HEK293 (cell line): Measurements from ENCODE around the gene NOS1AP.

Experiments used
- CTCF ChIA-PET: fragments of 350-600 bp; formaldehyde crosslinking; extraction: SDS; loops from one replicate; lab custom pipeline; 2021; ENCODE audit warnings: antibody characterized with exemption; lab: Yijun Ruan, JAX
- POLR2A ChIA-PET: fragments of 300-600 bp; formaldehyde crosslinking; extraction: SDS; loops from one replicate; lab custom pipeline; 2020; ENCODE audit warnings: antibody characterized with exemption, inconsistent platforms; lab: Yijun Ruan, JAX
- H3K27ac ChIP-seq: fragments of 200-500 bp; sonication (Bioruptor generic); 2 replicates; pipeline ENCODE4 v1.5.1; 2014; ENCODE audit warnings: low read depth, low read length, control low read depth, inconsistent platforms; ENCODE audit errors: extremely low read depth
- H3K36me3 ChIP-seq, 2 experiments: fragments of 200-500 bp in 1 of 2; sonication (Bioruptor generic) in 1 of 2; 1 replicate in 1 of 2; 2 replicates in 1 of 2; pipeline ENCODE4 v1.5.1; 2014 to 2017; ENCODE audit warnings: inconsistent platforms in 2 of 2, low read length in 2 of 2; ENCODE audit not compliant: control insufficient read depth in 2 of 2, insufficient read depth in 1 of 2
- H3K4me1 ChIP-seq: fragments of 200-500 bp; sonication (Bioruptor generic); 2 replicates; pipeline ENCODE4 v1.5.1; 2014; ENCODE audit warnings: mild to moderate bottlenecking, low read length, inconsistent platforms; ENCODE audit not compliant: control insufficient read depth, insufficient read depth
- H3K4me3 ChIP-seq: 2 replicates; pipeline ENCODE4 v1.5.1; 2011; ENCODE audit warnings: low read depth, mild to moderate bottlenecking, control low read depth, low read length, moderate library complexity
- H3K9me3 ChIP-seq: fragments of 200-500 bp; sonication (Bioruptor generic); 2 replicates; pipeline ENCODE4 v1.5.1; 2014; ENCODE audit warnings: low read depth, low read length, inconsistent platforms; ENCODE audit not compliant: control insufficient read depth, insufficient read depth
- FEZF1 ChIP-seq: fragments of 450-650 bp; formaldehyde crosslinking; IDR thresholded peaks from 2 replicates; pipeline ENCODE4 v1.5.1; 2016; ENCODE audit warnings: missing biosample characterization, missing genetic modification characterization
- GFI1B ChIP-seq: fragments of 450-650 bp; formaldehyde crosslinking; IDR thresholded peaks from 2 replicates; pipeline ENCODE4 v1.5.1; 2016; ENCODE audit warnings: missing biosample characterization, missing genetic modification characterization
- KLF16 ChIP-seq: fragments of 450-650 bp; formaldehyde crosslinking; IDR thresholded peaks from 2 replicates; pipeline ENCODE4 v1.5.1; 2017; ENCODE audit warnings: missing biosample characterization, missing genetic modification characterization
- KLF8 ChIP-seq: fragments of 450-650 bp; formaldehyde crosslinking; IDR thresholded peaks from 2 replicates; pipeline ENCODE4 v1.5.1; 2016; ENCODE audit warnings: missing biosample characterization, missing genetic modification characterization
- KLF9 ChIP-seq: fragments of 450-650 bp; formaldehyde crosslinking; IDR thresholded peaks from 2 replicates; pipeline ENCODE4 v1.5.1; 2016; ENCODE audit warnings: missing biosample characterization, missing genetic modification characterization, low read depth
- OSR2 ChIP-seq: fragments of 450-650 bp; formaldehyde crosslinking; IDR thresholded peaks from 2 replicates; pipeline ENCODE4 v1.5.1; 2016; ENCODE audit warnings: missing biosample characterization, missing genetic modification characterization
- PRDM1 ChIP-seq: fragments of 450-650 bp; formaldehyde crosslinking; IDR thresholded peaks from 2 replicates; pipeline ENCODE4; 2016; ENCODE audit warnings: missing biosample characterization, missing genetic modification characterization
- PRDM6 ChIP-seq: fragments of 450-650 bp; formaldehyde crosslinking; IDR thresholded peaks from 2 replicates; pipeline ENCODE4 v1.5.1; 2017; ENCODE audit warnings: missing biosample characterization, missing genetic modification characterization
- REST ChIP-seq: fragments of 450-650 bp; formaldehyde crosslinking; IDR thresholded peaks from 2 replicates; pipeline ENCODE4 v1.5.1; 2016; ENCODE audit warnings: missing biosample characterization, missing genetic modification characterization
- SP3 ChIP-seq: fragments of 450-650 bp; formaldehyde crosslinking; IDR thresholded peaks from 2 replicates; pipeline ENCODE4 v1.5.1; 2016; ENCODE audit warnings: missing biosample characterization, missing genetic modification characterization
- SP7 ChIP-seq: fragments of 450-650 bp; formaldehyde crosslinking; IDR thresholded peaks from 2 replicates; pipeline ENCODE4 v1.5.1; 2016; ENCODE audit warnings: missing biosample characterization, missing genetic modification characterization
- YY1 ChIP-seq: fragments of 450-650 bp; formaldehyde crosslinking; IDR thresholded peaks from 2 replicates; pipeline ENCODE4 v1.5.1; 2018; ENCODE audit warnings: missing biosample characterization, missing genetic modification characterization
- ZBTB10 ChIP-seq: fragments of 450-650 bp; formaldehyde crosslinking; IDR thresholded peaks from 2 replicates; pipeline ENCODE4 v1.5.1; 2016; ENCODE audit warnings: missing biosample characterization, missing genetic modification characterization
- ZBTB44 ChIP-seq: fragments of 450-650 bp; IDR thresholded peaks from 2 replicates; pipeline ENCODE4 v1.5.1; 2018; ENCODE audit warnings: missing biosample characterization, mild to moderate bottlenecking, missing genetic modification characterization
- ZBTB48 ChIP-seq: fragments of 450-650 bp; formaldehyde crosslinking; IDR thresholded peaks from 2 replicates; pipeline ENCODE4 v1.5.1; 2016; ENCODE audit warnings: missing biosample characterization, missing genetic modification characterization
- ZBTB8A ChIP-seq: fragments of 450-650 bp; formaldehyde crosslinking; IDR thresholded peaks from 2 replicates; pipeline ENCODE4 v1.5.1; 2016; ENCODE audit warnings: missing biosample characterization, missing genetic modification characterization
- ZNF112 ChIP-seq: fragments of 450-650 bp; formaldehyde crosslinking; IDR thresholded peaks from 2 replicates; pipeline ENCODE4 v1.5.0; 2017; ENCODE audit warnings: missing biosample characterization, missing genetic modification characterization
- ZNF133 ChIP-seq: fragments of 450-650 bp; formaldehyde crosslinking; IDR thresholded peaks from 2 replicates; pipeline ENCODE4 v1.5.1; 2016; ENCODE audit warnings: missing biosample characterization, missing genetic modification characterization
- ZNF16 ChIP-seq: fragments of 450-650 bp; formaldehyde crosslinking; IDR thresholded peaks from 2 replicates; pipeline ENCODE4 v1.5.1; 2016; ENCODE audit warnings: low read depth, missing biosample characterization, missing genetic modification characterization
- ZNF174 ChIP-seq: fragments of 450-650 bp; formaldehyde crosslinking; IDR thresholded peaks from 2 replicates; pipeline ENCODE4 v1.5.0; 2017; ENCODE audit warnings: missing biosample characterization, mild to moderate bottlenecking, missing genetic modification characterization
- ZNF175 ChIP-seq: fragments of 450-650 bp; formaldehyde crosslinking; IDR thresholded peaks from 2 replicates; pipeline ENCODE4 v1.5.1; 2016; ENCODE audit warnings: missing biosample characterization, missing genetic modification characterization
- ZNF184 ChIP-seq: fragments of 450-650 bp; IDR thresholded peaks from 2 replicates; pipeline ENCODE4 v1.5.1; 2018; ENCODE audit warnings: missing biosample characterization, mild to moderate bottlenecking, missing genetic modification characterization
- ZNF473 ChIP-seq: fragments of 450-650 bp; formaldehyde crosslinking; IDR thresholded peaks from 2 replicates; pipeline ENCODE4 v1.5.1; 2017; ENCODE audit warnings: missing biosample characterization, missing genetic modification characterization
- ZNF561 ChIP-seq: fragments of 450-650 bp; IDR thresholded peaks from 2 replicates; pipeline ENCODE4 v1.5.1; 2018; ENCODE audit warnings: missing biosample characterization, missing genetic modification characterization, borderline replicate concordance
- ZNF600 ChIP-seq: fragments of 450-650 bp; formaldehyde crosslinking; IDR thresholded peaks from 2 replicates; pipeline ENCODE4 v1.5.1; 2016; ENCODE audit warnings: missing biosample characterization, missing genetic modification characterization
- ZNF629 ChIP-seq: fragments of 450-650 bp; formaldehyde crosslinking; IDR thresholded peaks from 2 replicates; pipeline ENCODE4 v1.5.1; 2017; ENCODE audit warnings: missing biosample characterization, missing genetic modification characterization
- ZNF664 ChIP-seq: fragments of 450-650 bp; formaldehyde crosslinking; IDR thresholded peaks from 2 replicates; pipeline ENCODE4 v1.5.1; 2016; ENCODE audit warnings: missing biosample characterization, missing genetic modification characterization
- ZNF701 ChIP-seq: fragments of 450-650 bp; formaldehyde crosslinking; IDR thresholded peaks from 2 replicates; pipeline ENCODE4 v1.5.1; 2016; ENCODE audit warnings: missing biosample characterization, missing genetic modification characterization
- ZNF830 ChIP-seq: fragments of 450-650 bp; IDR thresholded peaks from 2 replicates; pipeline ENCODE4 v1.5.0; 2018; ENCODE audit warnings: missing biosample characterization, missing genetic modification characterization, low read depth, mild to moderate bottlenecking, moderate library complexity

Gene NOS1AP

GRCh38 chr1:162080472-162081015 is 11.1 kb downstream of the NOS1AP start:
- ChIA-PET CTCF (interaction anchor here (1.2 kb wide), 1 partner anchor 10 kb away, joined by 4 read pairs; no protein-coding TSS in a partner anchor), POLR2A (interaction anchor here (1.1 kb wide), 1 partner anchor 10 kb away, joined by 3 read pairs; no protein-coding TSS in a partner anchor)
- Histone ChIP-seq H3K36me3 (no peaks in the 10 kb centered on the region), H3K9me3 (no peaks in the 10 kb centered on the region), H3K4me3 (no peak overlapping the region), H3K4me1 (peaks cover 14% of the 10 kb centered on the region), H3K27ac (no peak overlapping the region)
- TF ChIP-seq FEZF1 (tag by site-specific recombination) = peak; percentile 21; the same call in 1 of the 2 replicates
- TF ChIP-seq YY1 = no peak
- no peak for TF ChIP-seq ZNF561 (tag by site-specific recombination)
- no peak for TF ChIP-seq REST
- no peak for TF ChIP-seq KLF8 (tag by site-specific recombination)
- TF ChIP-seq ZNF174 (tag by site-specific recombination) = no peak
- TF ChIP-seq ZNF600 (tag by site-specific recombination) = no peak
- TF ChIP-seq ZBTB44 (tag by site-specific recombination) = 0 out of 2 replicates have a peak, but pooled peaks have one; percentile 12
- TF ChIP-seq ZNF184 (tag by site-specific recombination) = no peak
- no peak for TF ChIP-seq GFI1B (tag by site-specific recombination)
- peak; percentile 91 for TF ChIP-seq SP7 (tag by site-specific recombination)
- no peak for TF ChIP-seq ZNF175 (tag by site-specific recombination)
- TF ChIP-seq SP3 (tag by site-specific recombination) = no peak
- no peak for TF ChIP-seq KLF16
- TF ChIP-seq ZNF112 = no peak
- TF ChIP-seq PRDM6 (tag by site-specific recombination) = peak; percentile 32; the same call in 1 of the 2 replicates
- no peak for TF ChIP-seq ZNF16 (tag by site-specific recombination)
- no peak for TF ChIP-seq ZNF133 (tag by site-specific recombination)
- TF ChIP-seq ZBTB48 = peak; percentile 16; the same call in 1 of the 2 replicates
- peak; percentile 50; the same call in 1 of the 2 replicates for TF ChIP-seq PRDM1 (tag by site-specific recombination)
- TF ChIP-seq ZNF473 (tag by site-specific recombination) = no peak
- no peak for TF ChIP-seq ZBTB10
- TF ChIP-seq KLF9 (tag by site-specific recombination) = no peak
- peak; percentile 61 for TF ChIP-seq OSR2 (tag by site-specific recombination)
- 0 out of 2 replicates have a peak, but pooled peaks have one; percentile 17 for TF ChIP-seq ZNF629
- no peak for TF ChIP-seq ZNF701 (tag by site-specific recombination)
- no peak for TF ChIP-seq ZBTB8A (tag by site-specific recombination)
- no peak for TF ChIP-seq ZNF664 (tag by site-specific recombination)
- TF ChIP-seq ZNF830 (tag by site-specific recombination) = no peak
